K562 (cell line): ENCODE data around the gene FBXW9. TPM values are rescaled to one million over a fixed set of nuclear protein-coding genes. Genes with fewer than 3 reads are reported as not detected.

Experiments used
- BRF1 ChIP-seq: IDR thresholded peaks from 3 replicates; pipeline ENCODE4 v1.6.1; 2011; ENCODE audit warnings: borderline replicate concordance, mild to moderate bottlenecking; ENCODE audit not compliant: insufficient read length; ENCODE audit errors: extremely low read depth
- CREM ChIP-seq: IDR thresholded peaks from 2 replicates; pipeline ENCODE4 v1.6.1; 2014; ENCODE audit warnings: antibody characterized with exemption, low read depth
- CXXC5 ChIP-seq: fragments of 250-450 bp; sonication (Bioruptor Pico); IDR thresholded peaks from 2 replicates; pipeline ENCODE4 v1.8.0; 2022; ENCODE audit warnings: inconsistent platforms, mild to moderate bottlenecking, moderate library complexity
- ESRRB ChIP-seq: fragments of 250-450 bp; sonication (Bioruptor Pico); IDR thresholded peaks from 2 replicates; pipeline ENCODE4 v1.5.0; 2020; ENCODE audit warnings: mild to moderate bottlenecking, moderate library complexity, borderline replicate concordance
- GABPB1 ChIP-seq: sonication (generic); formaldehyde crosslinking; IDR thresholded peaks from 2 replicates; pipeline ENCODE4 v1.8.0; 2022; ENCODE audit warnings: mild to moderate bottlenecking, missing genetic modification reagents
- HDAC8 ChIP-seq: fragments of 450-650 bp; IDR thresholded peaks from 2 replicates; pipeline ENCODE4 v1.6.1; 2016; ENCODE audit warnings: mild to moderate bottlenecking, missing genetic modification characterization, moderate library complexity, missing compliant biosample characterization
- HMG20A ChIP-seq: fragments of 450-650 bp; formaldehyde crosslinking; conservative IDR thresholded peaks from 2 replicates; pipeline ENCODE4 v1.4.0; 2020; ENCODE audit warnings: mild to moderate bottlenecking, mixed read lengths
- HSF4 ChIP-seq: fragments of 250-450 bp; sonication (Bioruptor Pico); IDR thresholded peaks from 2 replicates; pipeline ENCODE4 v2.1.2; 2022; ENCODE audit warnings: mild to moderate bottlenecking, moderate library complexity, borderline replicate concordance
- KLF16 ChIP-seq: IDR thresholded peaks from 2 replicates; pipeline ENCODE4 v1.6.1; 2016; ENCODE audit warnings: antibody characterized with exemption
- NR3C1 ChIP-seq: sonication (generic); formaldehyde crosslinking; IDR thresholded peaks from 2 replicates; pipeline ENCODE4 v1.8.1; 2022; ENCODE audit warnings: missing genetic modification reagents
- PPARD ChIP-seq: fragments of 250-450 bp; sonication (Bioruptor Pico); IDR thresholded peaks from 2 replicates; pipeline ENCODE4 v1.8.0; 2022; ENCODE audit warnings: inconsistent platforms, mild to moderate bottlenecking, moderate library complexity
- PTBP1 ChIP-seq: fragments of 200-400 bp; formaldehyde crosslinking; IDR thresholded peaks from 2 replicates; pipeline ENCODE4 v1.6.1; 2017; ENCODE audit warnings: low read depth, low read length
- SRSF1 ChIP-seq: fragments of 200-400 bp; formaldehyde crosslinking; IDR thresholded peaks from 2 replicates; pipeline ENCODE4 v1.6.1; 2017; ENCODE audit warnings: mild to moderate bottlenecking, low read depth, low read length, moderate library complexity
- TAF1 ChIP-seq: IDR thresholded peaks from 2 replicates; pipeline ENCODE4 v1.6.1; 2011; ENCODE audit warnings: mild to moderate bottlenecking, low read length, moderate library complexity; ENCODE audit not compliant: insufficient read depth, control insufficient read depth, severe bottlenecking; ENCODE audit errors: extremely low read depth
- TAF9B ChIP-seq: fragments of 450-650 bp; IDR thresholded peaks from 2 replicates; pipeline ENCODE4 v1.6.1; 2018; ENCODE audit warnings: mild to moderate bottlenecking; ENCODE audit not compliant: partially characterized antibody
- TCFL5 ChIP-seq: fragments of 250-450 bp; sonication (Bioruptor Pico); conservative IDR thresholded peaks from 2 replicates; pipeline ENCODE4 v1.6.1; 2021; ENCODE audit warnings: mild to moderate bottlenecking, moderate library complexity, matching md5 sums
- ZNF324 ChIP-seq: fragments of 250-450 bp; sonication (Bioruptor Pico); IDR thresholded peaks from 2 replicates; pipeline ENCODE4 v1.4.0; 2020; ENCODE audit warnings: mild to moderate bottlenecking
- ZNF75A ChIP-seq: fragments of 450-650 bp; formaldehyde crosslinking; IDR thresholded peaks from 2 replicates; pipeline ENCODE4 v1.4.0; 2020; ENCODE audit warnings: mild to moderate bottlenecking
- ZNF764 ChIP-seq: fragments of 250-450 bp; sonication (Bioruptor Pico); IDR thresholded peaks from 2 replicates; pipeline ENCODE4 v1.4.0; 2020; ENCODE audit warnings: low read depth, mild to moderate bottlenecking, moderate library complexity
- polyA plus RNA-seq, 8 experiments: library from polyadenylated mRNA; depleted of rRNA in 4 of 8; stranded (reverse) in 5 of 8; unstranded in 3 of 8; fragments of >200 nt; fragmentation: Nextera tagmentation in 2 of 8; fragmentation: Illumina TruSeq in 1 of 8; extraction: Ambion mirVana in 2 of 8; extraction: Trizol in 1 of 8; gene quantifications; 2 replicates each; pipeline versions ENCODE4 v1.2.1 to v1.2.3, GENCODE V29; 2011 to 2014; ENCODE audit warnings: inconsistent platforms in 1 of 8, missing spikeins in 1 of 8
- total RNA-seq, 7 experiments: library from RNA; depleted of rRNA in 6 of 7; stranded (reverse); fragments of >200 nt in 6 of 7; fragmentation: Illumina TruSeq in 2 of 7; extraction: Trizol in 2 of 7; gene quantifications; 2 replicates each; pipeline versions ENCODE4 v1.2.1 to v1.2.3, GENCODE V29; 2011 to 2021; ENCODE audit warnings: low replicate concordance in 1 of 7
- TF ChIP-seq, protein P1 (sequence below): fragments of 450-650 bp; formaldehyde crosslinking; IDR thresholded peaks from 2 replicates; pipeline ENCODE4 v1.4.0; 2020; ENCODE audit warnings: mild to moderate bottlenecking, mixed read lengths
- TF ChIP-seq, protein P2 (sequence below), 2 experiments: fragments of 450-650 bp in 1 of 2; sonication (generic) in 1 of 2; formaldehyde crosslinking; conservative IDR thresholded peaks; 2 replicates each; pipeline versions ENCODE4 v1.4.0 to v1.8.1; 2020 to 2022; ENCODE audit warnings: mild to moderate bottlenecking in 1 of 2, missing genetic modification reagents in 1 of 2
- TF ChIP-seq, protein P3 (sequence below), 2 experiments: IDR thresholded peaks; 2 replicates each; pipeline ENCODE4 v1.6.1; 2012; ENCODE audit warnings: improper control_type of control experiment in 2 of 2, low read depth in 2 of 2, low read length in 2 of 2, borderline replicate concordance in 1 of 2

The FBXW9 gene
- total and polyA plus RNA-seq, 9 of the 15 experiments (the other 6 are each of a cell fraction or from before 2014, with no cell fraction given), result 0.23 to 21.7 (median 6.2) TPM

DNA sequence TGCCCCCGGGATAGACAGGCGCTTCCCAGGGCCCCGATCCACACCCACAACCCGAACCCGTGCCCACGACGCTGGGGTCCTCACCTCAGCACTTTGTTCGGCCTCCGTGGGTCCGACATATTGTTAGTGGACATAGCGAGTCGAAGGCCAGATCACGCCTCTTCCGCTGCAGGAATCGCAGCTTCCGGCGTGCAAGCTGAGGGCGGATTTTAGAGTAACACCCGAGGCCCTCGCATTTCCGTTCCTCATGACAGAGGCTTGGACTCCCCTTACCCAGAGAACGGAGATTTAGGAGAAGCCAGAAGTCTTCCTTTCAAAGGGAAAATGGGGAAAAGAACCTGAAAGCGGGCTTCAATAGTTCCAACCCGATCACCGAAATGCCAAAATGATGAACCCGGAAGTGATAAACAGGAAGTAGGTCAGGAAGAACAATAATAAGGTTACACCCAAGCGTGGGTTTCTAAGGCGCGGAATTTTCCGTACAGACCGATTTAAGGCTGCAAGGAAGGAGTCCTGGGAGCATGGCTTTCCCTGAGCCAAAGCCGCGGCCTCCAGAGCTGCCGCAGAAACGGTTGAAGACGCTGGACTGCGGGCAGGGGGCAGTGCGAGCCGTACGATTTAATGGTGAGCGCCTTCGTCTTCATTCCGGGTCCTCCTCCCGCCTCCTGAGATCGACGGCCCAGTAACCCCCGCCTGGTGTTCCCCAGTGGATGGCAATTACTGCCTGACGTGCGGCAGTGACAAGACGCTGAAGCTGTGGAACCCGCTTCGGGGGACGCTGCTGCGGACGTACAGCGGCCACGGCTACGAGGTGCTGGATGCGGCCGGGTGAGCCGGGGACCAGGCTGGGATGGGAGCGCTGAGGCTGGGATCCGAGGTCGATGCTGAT lies 26.9 kb downstream of the FBXW9 start (continued):
- TF ChIP-seq PPARD (CRISPR knock-in tag) (no peak), SRSF1 (no peak), TAF9B (no peak), CREM (peak; percentile 75), HSF4 (CRISPR knock-in tag) (no peak), HDAC8 (tag) (no peak), PTBP1 (0 out of 2 replicates have a peak, but pooled peaks have one; percentile 12), ZNF75A (0 out of 2 replicates have a peak, but pooled peaks have one; percentile 28), CXXC5 (CRISPR knock-in tag) (peak; percentile 65), ZNF324 (CRISPR knock-in tag) (no peak), ZNF764 (no peak), TAF1 (peak; percentile 60), GABPB1 (peak; percentile 100), ESRRB (CRISPR knock-in tag) (no peak), KLF16 (no peak), TCFL5 (CRISPR knock-in tag) (no peak), BRF1 (no peak), HMG20A (CRISPR knock-in tag) (no peak), NR3C1 (no peak)
- TF ChIP-seq, protein P1, sequence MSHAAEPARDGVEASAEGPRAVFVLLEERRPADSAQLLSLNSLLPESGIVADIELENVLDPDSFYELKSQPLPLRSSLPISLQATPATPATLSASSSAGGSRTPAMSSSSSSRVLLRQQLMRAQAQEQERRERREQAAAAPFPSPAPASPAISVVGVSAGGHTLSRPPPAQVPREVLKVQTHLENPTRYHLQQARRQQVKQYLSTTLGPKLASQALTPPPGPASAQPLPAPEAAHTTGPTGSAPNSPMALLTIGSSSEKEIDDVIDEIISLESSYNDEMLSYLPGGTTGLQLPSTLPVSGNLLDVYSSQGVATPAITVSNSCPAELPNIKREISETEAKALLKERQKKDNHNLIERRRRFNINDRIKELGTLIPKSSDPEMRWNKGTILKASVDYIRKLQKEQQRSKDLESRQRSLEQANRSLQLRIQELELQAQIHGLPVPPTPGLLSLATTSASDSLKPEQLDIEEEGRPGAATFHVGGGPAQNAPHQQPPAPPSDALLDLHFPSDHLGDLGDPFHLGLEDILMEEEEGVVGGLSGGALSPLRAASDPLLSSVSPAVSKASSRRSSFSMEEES (CRISPR knock-in tag), result no peak; the same call in 1 of the 2 replicates
- TF ChIP-seq, protein P2, sequence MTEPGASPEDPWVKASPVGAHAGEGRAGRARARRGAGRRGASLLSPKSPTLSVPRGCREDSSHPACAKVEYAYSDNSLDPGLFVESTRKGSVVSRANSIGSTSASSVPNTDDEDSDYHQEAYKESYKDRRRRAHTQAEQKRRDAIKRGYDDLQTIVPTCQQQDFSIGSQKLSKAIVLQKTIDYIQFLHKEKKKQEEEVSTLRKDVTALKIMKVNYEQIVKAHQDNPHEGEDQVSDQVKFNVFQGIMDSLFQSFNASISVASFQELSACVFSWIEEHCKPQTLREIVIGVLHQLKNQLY (CRISPR knock-in tag; conservative IDR thresholded peaks at IDR 0.05), result 0 out of 4 replicates have a peak, but pooled peaks of 1 of the 2 experiments have one; percentile 56
- TF ChIP-seq, protein P3, sequence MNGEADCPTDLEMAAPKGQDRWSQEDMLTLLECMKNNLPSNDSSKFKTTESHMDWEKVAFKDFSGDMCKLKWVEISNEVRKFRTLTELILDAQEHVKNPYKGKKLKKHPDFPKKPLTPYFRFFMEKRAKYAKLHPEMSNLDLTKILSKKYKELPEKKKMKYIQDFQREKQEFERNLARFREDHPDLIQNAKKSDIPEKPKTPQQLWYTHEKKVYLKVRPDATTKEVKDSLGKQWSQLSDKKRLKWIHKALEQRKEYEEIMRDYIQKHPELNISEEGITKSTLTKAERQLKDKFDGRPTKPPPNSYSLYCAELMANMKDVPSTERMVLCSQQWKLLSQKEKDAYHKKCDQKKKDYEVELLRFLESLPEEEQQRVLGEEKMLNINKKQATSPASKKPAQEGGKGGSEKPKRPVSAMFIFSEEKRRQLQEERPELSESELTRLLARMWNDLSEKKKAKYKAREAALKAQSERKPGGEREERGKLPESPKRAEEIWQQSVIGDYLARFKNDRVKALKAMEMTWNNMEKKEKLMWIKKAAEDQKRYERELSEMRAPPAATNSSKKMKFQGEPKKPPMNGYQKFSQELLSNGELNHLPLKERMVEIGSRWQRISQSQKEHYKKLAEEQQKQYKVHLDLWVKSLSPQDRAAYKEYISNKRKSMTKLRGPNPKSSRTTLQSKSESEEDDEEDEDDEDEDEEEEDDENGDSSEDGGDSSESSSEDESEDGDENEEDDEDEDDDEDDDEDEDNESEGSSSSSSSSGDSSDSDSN (IDR thresholded peaks at IDR 0.05; ENCODE audit: borderline replicate concordance in 1 of 2, low read depth in 2 of 2, low read length in 2 of 2), result no peak
